NCI-H345 treated with DMSO at 0.1 percent for 48 hours (cell line): ENCODE data around the gene DNM3.

Experiments
- DNase-seq: peaks from one replicate; lab custom pipeline; 2025; ENCODE audit not compliant: unreplicated experiment; lab: John Stamatoyannopoulos, UW

Gene DNM3

DNA sequence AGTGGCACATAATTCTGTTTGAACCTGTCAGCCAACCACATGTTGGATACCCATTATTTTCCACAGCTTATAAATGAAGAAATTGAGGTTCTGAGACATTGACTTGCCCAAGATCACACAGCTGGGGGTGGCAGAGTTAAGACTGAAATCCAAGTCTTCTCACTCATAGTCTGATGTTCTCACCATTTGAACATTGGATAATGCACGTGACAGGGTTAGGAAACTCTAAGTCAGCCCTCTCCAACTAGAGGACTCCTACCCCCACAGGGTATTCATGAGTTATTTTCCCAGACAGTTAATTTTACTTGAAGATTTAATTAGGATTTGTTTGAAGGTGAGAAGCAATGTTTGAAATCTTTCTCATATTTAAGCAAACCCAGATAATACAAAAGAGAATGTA, 541.1 kb downstream of the DNM3 start:
- no peak for DNase-seq

- no peak for DNase-seq
These were observed 541.7 kb downstream of the DNM3 start for GRCh38 chr1:172382990-172383389.

- no peak for DNase-seq
These were observed 542.2 kb downstream of the DNM3 start for GRCh38 chr1:172383536-172383935.

DNA sequence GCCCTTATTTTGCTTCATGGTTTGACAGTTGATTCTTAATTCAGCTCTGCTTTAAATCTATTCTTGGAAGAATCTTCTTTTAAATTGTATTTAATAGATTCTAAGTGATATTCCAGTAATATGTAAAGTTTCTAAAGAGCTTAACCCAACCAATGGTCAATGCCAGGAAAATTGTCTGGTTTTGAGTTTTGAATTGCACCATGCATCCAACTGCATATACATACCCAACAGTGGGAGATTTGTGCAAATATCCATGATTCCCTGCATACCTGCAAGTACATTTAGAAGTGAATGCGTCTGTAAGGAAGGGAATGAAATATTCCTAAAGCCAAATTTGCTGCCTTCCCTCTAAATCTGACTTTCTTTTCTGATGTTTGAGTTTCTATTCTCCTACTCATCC, 543.4 kb downstream of the DNM3 start:
- no peak for DNase-seq

DNA sequence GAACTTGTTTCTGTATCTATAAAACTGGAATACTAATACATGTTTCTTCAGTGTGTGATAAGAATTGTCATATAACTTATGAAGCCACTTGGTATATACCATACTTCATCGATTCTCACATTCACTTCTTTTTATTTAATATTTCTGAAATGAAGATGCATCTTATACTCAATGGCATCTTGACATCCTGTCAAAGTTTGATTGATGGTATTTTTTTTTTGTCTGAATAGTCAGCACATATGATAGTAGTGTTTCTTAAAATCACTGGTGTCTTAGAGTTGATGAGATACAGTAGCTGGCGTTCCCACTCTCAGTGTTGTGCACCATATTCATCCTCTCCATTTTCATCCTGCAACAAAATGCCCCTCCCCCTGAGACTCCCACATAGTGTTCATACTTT, 544.7 kb downstream of the DNM3 start:
- no peak for DNase-seq

- no peak for DNase-seq
These were observed 547.2 kb downstream of the DNM3 start for GRCh38 chr1:172388490-172388889.

DNA sequence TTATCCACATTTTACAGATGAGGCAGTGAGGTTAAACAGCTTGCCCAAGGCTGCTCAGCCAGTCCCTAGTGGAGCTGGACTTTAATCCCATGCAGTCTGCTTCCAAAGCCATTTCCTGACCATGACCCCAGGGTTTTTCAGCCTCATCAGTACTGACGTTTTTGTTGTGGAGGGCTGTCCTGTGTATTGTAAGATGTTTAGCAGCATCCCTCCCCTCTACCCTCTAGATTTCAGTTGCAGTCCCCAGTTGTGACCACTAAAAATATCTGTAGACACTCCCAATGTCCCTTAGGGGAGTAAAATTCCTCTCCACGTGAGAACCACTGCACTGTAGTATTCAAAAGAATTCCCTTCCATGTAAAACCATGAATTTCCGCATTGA, 549.0 kb downstream of the DNM3 start:
- no peak for DNase-seq

- DNase-seq = no peak
These were observed 549.6 kb downstream of the DNM3 start for GRCh38 chr1:172390683-172391551.

GRCh38 chr1:172391976-172392375, 550.7 kb downstream of the DNM3 start:
- no peak for DNase-seq

GRCh38 chr1:172393354-172393753, 552.1 kb downstream of the DNM3 start:
- DNase-seq = no peak

DNA sequence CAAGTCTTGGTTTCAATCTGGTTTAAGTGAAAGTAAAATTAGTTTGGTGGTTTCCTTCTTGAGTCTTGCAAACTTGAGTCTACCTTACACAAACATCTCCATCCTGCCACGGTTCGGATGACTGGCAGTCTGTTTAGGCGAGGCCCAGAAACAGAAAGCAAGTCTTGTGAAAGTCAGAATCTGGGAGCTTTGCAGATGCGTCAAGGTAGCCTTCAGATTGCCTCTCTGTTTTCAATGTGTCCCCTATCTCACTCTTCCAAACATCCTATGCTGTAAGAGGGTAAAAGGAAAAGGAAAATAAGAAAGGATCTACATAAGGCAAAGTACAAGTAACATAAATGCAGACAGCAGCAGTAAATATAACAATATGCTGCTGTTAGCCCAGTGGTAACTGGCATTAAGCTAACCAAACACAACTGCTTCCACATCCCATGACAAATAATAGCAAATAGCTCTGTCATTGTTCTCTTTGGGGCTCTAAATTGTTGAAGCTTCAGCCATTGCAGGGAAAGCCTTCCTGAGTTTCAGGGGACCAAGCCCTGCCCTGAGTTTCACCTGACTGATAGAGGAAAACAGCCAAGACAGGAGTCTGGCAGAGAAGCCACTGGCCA, 552.9 kb downstream of the DNM3 start:
- DNase-seq = no peak

- no peak for DNase-seq
These were observed 553.5 kb downstream of the DNM3 start for GRCh38 chr1:172394811-172395210.

DNA sequence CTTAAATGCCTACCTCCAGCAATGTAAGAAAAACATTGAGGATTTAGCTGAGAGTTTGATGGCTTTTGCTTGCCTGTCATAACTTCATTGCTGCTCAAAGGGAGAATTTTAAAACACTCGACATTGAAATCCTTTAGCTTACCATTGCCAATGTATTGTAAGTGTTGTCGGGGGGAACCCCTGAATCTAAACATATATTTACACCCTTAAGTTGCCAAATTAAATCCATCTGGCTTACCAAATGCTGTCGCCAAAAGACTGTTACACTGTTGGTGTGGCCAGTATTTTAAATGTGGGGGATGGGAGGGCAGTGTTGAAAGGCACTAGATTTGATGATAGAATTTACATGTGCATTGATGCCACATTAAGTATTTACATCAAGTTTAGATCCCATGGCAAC, 554.3 kb downstream of the DNM3 start:
- DNase-seq = no peak

GRCh38 chr1:172397221-172397620, 555.9 kb downstream of the DNM3 start:
- no peak for DNase-seq

DNA sequence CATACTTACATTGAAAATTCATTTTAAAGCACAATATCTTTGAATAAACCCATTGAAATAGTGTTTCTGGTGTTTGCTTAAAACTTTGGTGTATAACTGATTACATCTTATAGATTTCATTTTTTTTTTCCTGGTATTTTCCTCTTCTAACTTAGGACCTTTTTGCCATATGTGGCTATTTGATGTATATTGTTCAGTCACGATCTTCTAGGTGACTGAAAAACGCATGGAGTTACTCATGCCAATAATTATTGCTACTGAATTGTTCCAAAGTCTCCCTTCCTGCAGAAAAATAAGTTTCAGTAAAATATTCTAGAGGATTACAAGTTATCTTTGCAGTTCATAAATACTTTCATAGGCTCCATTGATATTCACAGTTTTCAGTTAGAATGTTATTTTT, 556.3 kb downstream of the DNM3 start:
- DNase-seq = no peak

- no peak for DNase-seq
These were observed 556.9 kb downstream of the DNM3 start for GRCh38 chr1:172398193-172398592.

DNA sequence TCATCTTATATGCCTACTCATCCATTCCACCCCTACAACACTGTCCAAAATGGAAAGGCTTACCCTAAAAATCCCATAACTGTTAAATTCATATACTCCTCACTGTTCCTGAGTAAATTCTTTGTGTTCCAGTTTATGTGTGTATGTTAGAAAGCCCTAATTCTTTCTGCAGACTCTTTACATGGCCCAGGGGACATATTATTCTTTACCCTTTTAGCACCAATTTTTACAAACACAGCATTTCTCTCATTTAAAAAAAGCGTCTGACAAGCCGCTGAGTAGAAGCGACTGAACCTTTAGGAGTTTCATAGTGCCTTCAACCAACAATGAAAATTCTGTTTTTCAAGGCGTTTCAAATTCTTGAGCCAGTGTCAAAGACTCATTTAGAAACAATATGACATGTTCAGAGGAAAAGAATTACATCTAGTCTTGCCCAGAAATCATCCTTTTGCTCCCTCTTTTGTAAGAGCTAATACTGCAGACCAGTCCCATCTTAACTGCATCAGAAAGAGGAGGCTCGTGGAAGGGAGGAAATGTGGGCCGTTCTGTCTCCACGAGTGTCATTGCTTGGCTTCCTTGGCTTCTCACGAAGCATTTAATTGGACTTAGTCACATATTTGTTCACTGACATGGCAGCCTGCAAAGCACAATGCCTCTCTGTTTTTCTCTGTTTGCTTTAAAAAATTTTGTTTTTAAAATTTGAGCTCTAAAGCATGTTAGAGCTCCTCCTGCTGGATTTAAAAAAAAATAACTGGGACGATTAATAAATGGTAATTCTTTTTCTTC, 557.9 kb downstream of the DNM3 start:
- DNase-seq = peak; percentile 26

DNA sequence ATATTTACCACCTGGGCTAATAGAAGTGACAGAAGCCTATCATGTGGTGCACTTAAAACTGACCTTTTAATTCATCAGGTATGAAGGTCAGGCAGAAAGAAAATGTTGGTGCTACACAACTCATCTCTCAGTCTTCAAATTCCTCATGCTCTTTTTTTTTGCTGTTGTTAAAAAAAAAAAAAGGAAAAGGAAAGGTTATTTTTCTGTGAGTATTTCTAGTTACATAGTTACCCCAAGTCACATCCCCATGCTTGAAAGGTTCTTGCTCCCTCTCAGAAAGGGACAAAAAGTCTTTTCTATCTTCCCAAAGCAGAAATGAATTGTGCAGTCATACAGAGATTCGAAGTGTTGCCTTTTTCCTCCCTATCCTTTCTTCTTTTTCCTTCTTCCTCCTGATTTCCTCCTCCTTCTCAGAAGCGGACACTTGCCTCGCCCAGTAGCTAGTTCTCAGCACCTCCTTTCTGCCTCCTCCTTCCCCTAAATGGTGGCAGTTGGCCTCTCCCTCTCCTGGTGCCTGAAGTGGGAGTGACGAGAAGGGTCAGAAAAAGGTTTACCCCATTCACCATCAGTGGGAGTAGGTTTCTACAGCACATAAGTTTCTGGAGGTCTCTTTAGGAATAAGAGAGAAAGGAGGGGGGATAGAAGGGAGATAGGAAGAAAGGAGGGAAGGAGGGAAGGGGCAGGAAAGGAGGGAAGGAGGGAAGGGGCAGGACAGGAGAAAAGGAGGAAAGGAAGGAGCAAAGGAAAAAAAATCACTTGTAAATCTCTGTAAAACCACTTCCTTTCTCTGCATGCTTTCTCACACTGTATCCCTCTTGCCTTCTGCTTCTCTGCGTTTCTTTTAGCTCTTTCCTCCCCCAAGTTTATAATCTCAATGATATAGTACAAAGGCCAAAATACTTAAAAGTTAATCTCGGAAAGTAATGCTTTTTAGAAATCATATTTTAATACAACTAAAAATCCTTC, 558.7 kb downstream of the DNM3 start:
- DNase-seq = no peak

- DNase-seq = no peak
These were observed 559.4 kb downstream of the DNM3 start for GRCh38 chr1:172400722-172401105.

DNA sequence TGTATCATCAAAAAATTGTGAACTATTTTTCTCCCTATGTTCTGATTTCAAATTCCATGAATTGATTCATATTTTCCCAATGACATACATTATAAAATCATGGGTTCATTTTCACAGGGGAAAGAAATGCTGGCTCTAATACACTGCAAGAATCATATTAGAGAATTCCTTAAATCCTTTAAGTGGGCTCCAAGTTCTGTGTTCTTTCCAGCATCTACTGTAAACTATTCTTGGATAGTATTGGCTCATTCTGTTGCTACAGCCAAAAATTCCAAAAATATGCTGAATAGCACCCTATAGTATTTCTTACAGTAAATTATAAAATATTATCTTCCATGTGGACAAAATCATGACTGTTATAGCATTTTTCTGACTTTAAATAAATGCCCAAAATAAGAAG, 560.2 kb downstream of the DNM3 start:
- DNase-seq = no peak

GRCh38 chr1:172401892-172402291, 560.6 kb downstream of the DNM3 start:
- DNase-seq = no peak
